HG02852 (cell line): Measurements from ENCODE around the gene GPSM3.

Source experiments
- ATAC-seq: cut with Tn5 transposase; IDR thresholded peaks from one replicate; pipeline ENCODE4 v1.9.1; 2021; ENCODE audit warnings: mild to moderate bottlenecking, moderate library complexity; ENCODE audit not compliant: unreplicated experiment

Gene GPSM3

GRCh38 chr6:32175711-32176475, 16.6 kb downstream of the GPSM3 start, which contains the start of gene AGPAT1:
Gene AGPAT1 (minus strand): TSS chr6:32176084. CDS start chr6:32171496, 4,588 bp downstream.
- peak; percentile 36 for ATAC-seq

- ATAC-seq = no peak
Observed at GRCh38 chr6:32175322-32175710, 17.1 kb downstream of the GPSM3 start.

GRCh38 chr6:32174416-32174815, 18.0 kb downstream of the GPSM3 start:
- no peak for ATAC-seq

- no peak for ATAC-seq
Observed at GRCh38 chr6:32173051-32173727, 19.3 kb downstream of the GPSM3 start.

GRCh38 chr6:32171234-32171633, 21.2 kb downstream of the GPSM3 start:
- ATAC-seq = no peak

- no peak for ATAC-seq
Observed at GRCh38 chr6:32170294-32170693, 22.1 kb downstream of the GPSM3 start.

GRCh38 chr6:32168807-32169591, 23.4 kb downstream of the GPSM3 start:
- ATAC-seq = no peak

- no peak for ATAC-seq
Observed at GRCh38 chr6:32168350-32168749, 24.1 kb downstream of the GPSM3 start.

GRCh38 chr6:32167761-32168262, 24.6 kb downstream of the GPSM3 start:
- ATAC-seq = no peak

- no peak for ATAC-seq
Observed at GRCh38 chr6:32167154-32167760, 25.2 kb downstream of the GPSM3 start.

- ATAC-seq = no peak
Observed at GRCh38 chr6:32166411-32167061, 25.9 kb downstream of the GPSM3 start.

- ATAC-seq = no peak
Observed at GRCh38 chr6:32164295-32164694, 28.1 kb downstream of the GPSM3 start, which contains the start of gene EGFL8. Gene EGFL8 (plus strand): TSS chr6:32164595. CDS start chr6:32166166, 1,571 bp downstream.

- ATAC-seq = no peak
Observed at GRCh38 chr6:32163559-32164258, 28.7 kb downstream of the GPSM3 start.

GRCh38 chr6:32158052-32158451, 34.4 kb downstream of the GPSM3 start:
- ATAC-seq = no peak

GRCh38 chr6:32156891-32157290, 35.6 kb downstream of the GPSM3 start:
- no peak for ATAC-seq

GRCh38 chr6:32154514-32155161, 37.8 kb downstream of the GPSM3 start:
- no peak for ATAC-seq

- ATAC-seq = no peak
Observed at GRCh38 chr6:32153564-32154513, 38.6 kb downstream of the GPSM3 start, which contains the start of gene PPT2. Gene PPT2 (plus strand): TSS chr6:32154141. CDS start chr6:32154595, 454 bp downstream.
